ENCODE measurements around the gene RBP4. TPM values are rescaled to one million over a fixed set of nuclear protein-coding genes. Genes with fewer than 3 reads are reported as not detected.

Gene RBP4
- 36.8 TPM for total RNA-seq

- Histone ChIP-seq H3K4me1 (peaks cover 12% of the 10 kb centered on the region), H3K9me3 (no peaks in the 10 kb centered on the region), H3K27me3 (no peaks in the 10 kb centered on the region), H3K27ac (no peak within 1 kb of the TSS), H3K36me3 (no peaks in the 10 kb centered on the region), H3K4me3 (peak within 1 kb of the TSS; percentile 32 to 49)
- DNase-seq (ENCODE audit: extremely low spot score in 2 of 2) = peak; percentile 34 to 37
- intact Hi-C loops (cut with DNase I) = no loop called here
- TF ChIP-seq POLR2AphosphoS5 (IDR thresholded peaks at IDR 0.05; ENCODE audit: insufficient read depth in 1 of 2, low read depth in 1 of 2) (no peak), POLR2A (IDR thresholded peaks at IDR 0.05) (no peak), CTCF (IDR thresholded peaks at IDR 0.05) (no peak)
These were observed at the start of gene RBP4 for GRCh38 chr10:93601146-93601773. RBP4 (minus strand) TSS chr10:93601235; CDS start chr10:93601028, 207 bp downstream.

- Histone ChIP-seq H3K4me3 (no peak overlapping the region), H3K36me3 (no peaks in the 10 kb centered on the region), H3K27ac (no peak overlapping the region), H3K27me3 (no peaks in the 10 kb centered on the region), H3K4me1 (no peaks in the 10 kb centered on the region), H3K9me3 (no peaks in the 10 kb centered on the region)
- intact Hi-C loops (cut with DNase I) = no loop called here
- no peak for DNase-seq (ENCODE audit: extremely low spot score in 2 of 2)
- no peak for TF ChIP-seq CTCF (IDR thresholded peaks at IDR 0.05)
- no peak for TF ChIP-seq POLR2A (IDR thresholded peaks at IDR 0.05)
- TF ChIP-seq POLR2AphosphoS5 (IDR thresholded peaks at IDR 0.05; ENCODE audit: insufficient read depth in 1 of 2, low read depth in 1 of 2) = no peak
These were observed 38.8 kb upstream of the RBP4 start for GRCh38 chr10:93639791-93640190.

- no peak overlapping the region for H3K4me3 ChIP-seq
- no peaks in the 10 kb centered on the region for H3K27me3 ChIP-seq
- H3K27ac ChIP-seq = no peak overlapping the region
- H3K36me3 ChIP-seq = no peaks in the 10 kb centered on the region
- TF ChIP-seq CTCF (IDR thresholded peaks at IDR 0.05) (no peak), POLR2A (IDR thresholded peaks at IDR 0.05) (no peak), POLR2AphosphoS5 (IDR thresholded peaks at IDR 0.05; ENCODE audit: insufficient read depth in 1 of 2, low read depth in 1 of 2) (no peak)
- H3K4me1 ChIP-seq = no peaks in the 10 kb centered on the region
- H3K9me3 ChIP-seq = no peaks in the 10 kb centered on the region
- intact Hi-C loops (cut with DNase I) = no loop called here
- DNase-seq (ENCODE audit: extremely low spot score in 2 of 2) = no peak
These were observed 29.9 kb upstream of the RBP4 start for GRCh38 chr10:93630625-93631557.

- Histone ChIP-seq H3K4me3 (no peak overlapping the region), H3K27me3 (no peaks in the 10 kb centered on the region), H3K36me3 (no peaks in the 10 kb centered on the region), H3K27ac (no peak overlapping the region), H3K4me1 (no peaks in the 10 kb centered on the region), H3K9me3 (no peaks in the 10 kb centered on the region)
- intact Hi-C loops (cut with DNase I) = no loop called here
- TF ChIP-seq POLR2A (IDR thresholded peaks at IDR 0.05) (no peak), POLR2AphosphoS5 (IDR thresholded peaks at IDR 0.05; ENCODE audit: insufficient read depth in 1 of 2, low read depth in 1 of 2) (no peak), CTCF (IDR thresholded peaks at IDR 0.05) (no peak)
- DNase-seq (ENCODE audit: extremely low spot score in 2 of 2) = no peak
These were observed 28.7 kb upstream of the RBP4 start for GRCh38 chr10:93629647-93630305.
